Activated CD8-positive, alpha-beta memory T cell treated with anti-CD3 and anti-CD28 coated beads for 36 hours (primary cell): ENCODE measurements around the gene SNX10. TPM values are rescaled to one million over a fixed set of nuclear protein-coding genes. Genes with fewer than 3 reads are reported as not detected.

Experiments
- CTCF ChIA-PET: fragments of 350-600 bp; sonication (Branson Sonifier 250); formaldehyde crosslinking; loops from one replicate; lab custom pipeline; 2021; ENCODE audit warnings: antibody characterized with exemption; lab: Charles Lee
- POLR2A ChIA-PET: fragments of 350-600 bp; sonication (Branson Sonifier 250); formaldehyde crosslinking; loops from one replicate; lab custom pipeline; 2021; ENCODE audit warnings: antibody characterized with exemption; lab: Charles Lee
- total RNA-seq, 2 experiments: library from RNA; stranded (reverse); gene quantifications; one replicate each; pipeline ENCODE4 v1.2.3, GENCODE V29; 2021

The SNX10 gene
- total RNA-seq, 2 experiments from 2014 or later: 46.5 to 46.9 TPM

- POLR2A ChIA-PET: no interaction called here
- CTCF ChIA-PET: interaction anchor here (0.9 to 1.0 kb wide), 3 partner anchors 21 to 124 kb away, joined by 3 to 4 read pairs (median 4); no protein-coding TSS in a partner anchor
These were observed 84.7 kb downstream of the SNX10 start for GRCh38 chr7:26376175-26376917.

- POLR2A ChIA-PET: no interaction called here
- CTCF ChIA-PET: interaction anchor here (0.8 to 1.4 kb wide), 5 partner anchors 9 to 783 kb away, joined by 3 to 6 read pairs (median 4); no protein-coding TSS in a partner anchor
These were observed 86.4 kb downstream of the SNX10 start for GRCh38 chr7:26378016-26378415.

- ChIA-PET POLR2A (interaction anchor here (0.6 kb wide), 1 partner anchor 64 kb away, joined by 4 read pairs; no protein-coding TSS in a partner anchor), CTCF (no interaction called here)
These were observed 88.0 kb downstream of the SNX10 start for GRCh38 chr7:26379711-26380110.

- ChIA-PET POLR2A (no interaction called here), CTCF (no interaction called here)
These were observed 90.1 kb downstream of the SNX10 start for GRCh38 chr7:26381476-26382353.

GRCh38 chr7:26385240-26385639 lies 93.6 kb downstream of the SNX10 start:
- POLR2A ChIA-PET: no interaction called here
- CTCF ChIA-PET: no interaction called here

GRCh38 chr7:26387731-26388130 lies 96.1 kb downstream of the SNX10 start:
- ChIA-PET POLR2A (no interaction called here), CTCF (no interaction called here)

GRCh38 chr7:26388256-26388655 lies 96.6 kb downstream of the SNX10 start:
- CTCF ChIA-PET: no interaction called here
- POLR2A ChIA-PET: no interaction called here

- ChIA-PET CTCF (interaction anchor here (0.5 to 1.4 kb wide), 2 partner anchors 8 to 13 kb away, joined by 3 to 5 read pairs; no protein-coding TSS in a partner anchor), POLR2A (no interaction called here)
These were observed 98.4 kb downstream of the SNX10 start for GRCh38 chr7:26390016-26390415.

- POLR2A ChIA-PET: no interaction called here
- CTCF ChIA-PET: no interaction called here
These were observed 102.2 kb downstream of the SNX10 start for GRCh38 chr7:26393818-26394217.

GRCh38 chr7:26397332-26397731 lies 105.7 kb downstream of the SNX10 start:
- ChIA-PET POLR2A (interaction anchor here (0.6 kb wide), 1 partner anchor 504 kb away, joined by 3 read pairs; no protein-coding TSS in a partner anchor), CTCF (interaction anchor here (1.1 to 1.7 kb wide), 2 partner anchors 8 to 22 kb away, joined by 3 to 4 read pairs; no protein-coding TSS in a partner anchor)

- ChIA-PET POLR2A (interaction anchor here (0.6 kb wide), 1 partner anchor 505 kb away, joined by 3 read pairs; no protein-coding TSS in a partner anchor), CTCF (interaction anchor here (0.7 to 1.7 kb wide), 4 partner anchors 8 to 22 kb away, joined by 3 to 4 read pairs (median 4); no protein-coding TSS in a partner anchor)
These were observed 106.2 kb downstream of the SNX10 start for GRCh38 chr7:26397796-26398426.

GRCh38 chr7:26398427-26398755 lies 106.7 kb downstream of the SNX10 start:
- CTCF ChIA-PET: interaction anchor here (0.7 to 1.7 kb wide), 4 partner anchors 9 to 23 kb away, joined by 3 to 4 read pairs (median 4); no protein-coding TSS in a partner anchor
- POLR2A ChIA-PET: no interaction called here

GRCh38 chr7:26398756-26399509 lies 107.3 kb downstream of the SNX10 start:
- ChIA-PET CTCF (interaction anchor here (1.1 to 1.6 kb wide), 2 partner anchors 9 to 14 kb away, joined by 3 read pairs; no protein-coding TSS in a partner anchor), POLR2A (no interaction called here)

- CTCF ChIA-PET: no interaction called here
These were observed 108.1 kb downstream of the SNX10 start for GRCh38 chr7:26399736-26400135.

GRCh38 chr7:26403640-26404039 lies 112.0 kb downstream of the SNX10 start:
- CTCF ChIA-PET: no interaction called here
- POLR2A ChIA-PET: interaction anchor here (0.6 kb wide), 1 partner anchor 663 kb away, joined by 3 read pairs; no protein-coding TSS in a partner anchor

More at GRCh38 chr7:26399736-26400135, 108.1 kb downstream of the SNX10 start:
- POLR2A ChIA-PET: no interaction called here

- ChIA-PET CTCF (no interaction called here), POLR2A (interaction anchor here (0.6 kb wide), 2 partner anchors 615 to 663 kb away, joined by 3 to 6 read pairs; no protein-coding TSS in a partner anchor)
These were observed 112.7 kb downstream of the SNX10 start for GRCh38 chr7:26404189-26404996.

GRCh38 chr7:26406433-26406832 lies 114.8 kb downstream of the SNX10 start:
- CTCF ChIA-PET: interaction anchor here (1.3 kb wide), 1 partner anchor 29 kb away, joined by 4 read pairs; no protein-coding TSS in a partner anchor

More at GRCh38 chr7:26406433-26406832, 114.8 kb downstream of the SNX10 start:
- POLR2A ChIA-PET: no interaction called here
